SIG-M5 treated with dmso at 0.1 percent for 504 hours (cell line): ENCODE results near the gene DMKN.

Experiments
- DNase-seq: peaks from one replicate; lab custom pipeline; 2025; ENCODE audit not compliant: unreplicated experiment; lab: John Stamatoyannopoulos, UW

Gene DMKN

GRCh38 chr19:35528218-35529038 is 15.0 kb upstream of the DMKN start, which contains the start of gene SBSN:
Gene SBSN (minus strand): TSS chr19:35528311. CDS start chr19:35528281, 30 bp downstream.
- no peak for DNase-seq

GRCh38 chr19:35525873-35526272 is 12.4 kb upstream of the DMKN start:
- DNase-seq = no peak

- no peak for DNase-seq
Observed at GRCh38 chr19:35524181-35524837, 10.9 kb upstream of the DMKN start.

- DNase-seq = no peak
Observed at GRCh38 chr19:35522745-35523327, 9.4 kb upstream of the DMKN start.

GRCh38 chr19:35521124-35521743 is 7.8 kb upstream of the DMKN start:
- DNase-seq = no peak

DNA sequence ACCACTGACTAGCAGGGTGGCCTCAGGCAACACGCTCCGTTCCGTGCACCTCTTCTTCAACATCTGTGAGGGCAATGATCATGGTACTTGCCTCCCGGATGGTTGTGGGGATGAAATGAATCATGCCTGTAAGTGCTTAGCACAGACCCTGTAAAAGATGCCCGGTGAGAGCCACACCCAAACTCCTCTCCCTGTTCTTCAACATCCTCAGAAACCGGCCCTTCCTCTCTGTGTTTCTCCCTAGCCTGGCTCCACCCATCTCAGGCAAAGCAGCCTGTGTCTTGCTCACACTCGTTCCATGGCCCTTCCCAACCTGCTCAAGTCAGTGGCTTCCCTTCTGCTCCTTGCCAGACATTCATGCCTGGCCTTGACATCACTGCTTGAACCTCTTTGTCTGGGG is 5.8 kb upstream of the DMKN start:
- DNase-seq = peak; percentile 27

- DNase-seq = no peak
Observed at GRCh38 chr19:35518313-35518712, 4.9 kb upstream of the DMKN start.

DNA sequence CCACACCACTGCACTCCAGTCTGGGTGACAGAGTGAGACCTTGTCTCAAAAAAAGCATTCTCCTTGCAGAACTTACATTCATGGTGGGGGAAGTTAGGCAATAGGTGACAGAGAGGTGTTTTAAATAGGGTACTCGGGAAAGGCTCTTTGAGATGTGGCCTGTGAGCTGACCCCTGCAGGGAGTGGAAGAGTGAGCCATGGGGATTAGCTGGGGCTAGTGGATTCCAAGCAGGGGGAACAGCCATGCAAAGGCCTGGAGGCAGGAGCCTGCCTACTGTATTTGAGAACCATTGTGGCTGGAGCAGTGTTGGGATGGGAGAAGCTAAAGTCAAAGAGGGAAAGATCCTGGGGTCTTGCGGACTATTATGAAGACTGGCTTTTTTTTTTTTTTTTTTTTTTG is 3.9 kb upstream of the DMKN start:
- DNase-seq = no peak

DNA sequence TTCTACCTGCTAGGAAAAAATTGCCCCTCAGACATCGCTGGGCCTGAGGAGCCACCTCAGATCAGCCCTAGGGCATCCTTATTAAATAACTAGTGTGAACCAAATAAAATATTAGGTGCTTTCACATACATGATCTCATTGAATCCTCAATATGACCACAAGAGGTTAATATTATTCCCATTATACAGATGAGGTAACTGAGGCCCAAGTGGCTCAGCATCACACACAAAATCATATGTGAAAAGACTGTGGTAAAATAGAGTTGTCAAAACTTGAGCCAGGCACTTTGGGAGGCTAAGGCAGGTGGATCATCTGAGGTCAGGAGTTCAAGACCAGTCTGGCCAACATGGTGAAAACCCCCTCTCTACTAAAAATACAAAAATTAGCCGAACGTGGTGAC is 2.9 kb upstream of the DMKN start:
- DNase-seq = no peak

DNA sequence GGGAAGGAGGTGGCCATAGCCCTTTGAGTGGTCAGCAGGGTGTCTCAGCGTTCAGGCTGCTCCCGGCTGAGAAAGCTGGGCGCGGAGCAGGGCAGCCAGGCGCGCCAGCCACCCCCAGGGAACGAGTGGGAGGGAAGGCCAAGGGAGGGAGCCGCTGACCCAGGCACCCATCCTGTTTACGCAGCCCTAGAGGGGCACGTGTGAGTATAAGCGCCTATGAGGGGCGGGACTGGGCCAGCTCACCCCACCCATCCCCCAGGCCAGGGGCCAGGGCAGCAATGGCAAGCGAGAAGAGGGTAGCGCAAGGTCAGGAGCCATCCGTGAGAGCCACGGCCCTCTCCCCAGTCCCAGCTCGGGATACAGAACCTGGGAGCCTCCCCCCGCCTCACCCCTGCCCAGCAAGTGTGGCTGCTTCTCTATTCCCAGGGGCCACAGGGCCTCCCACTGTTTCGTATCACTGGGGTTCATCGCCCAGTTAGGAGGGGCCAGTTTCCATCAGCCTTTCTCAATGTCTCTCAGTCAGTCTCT is 897 bp upstream of the DMKN start:
- no peak for DNase-seq

- DNase-seq = no peak
Observed at GRCh38 chr19:35512831-35513627, 420 bp downstream of the DMKN start.

DNA sequence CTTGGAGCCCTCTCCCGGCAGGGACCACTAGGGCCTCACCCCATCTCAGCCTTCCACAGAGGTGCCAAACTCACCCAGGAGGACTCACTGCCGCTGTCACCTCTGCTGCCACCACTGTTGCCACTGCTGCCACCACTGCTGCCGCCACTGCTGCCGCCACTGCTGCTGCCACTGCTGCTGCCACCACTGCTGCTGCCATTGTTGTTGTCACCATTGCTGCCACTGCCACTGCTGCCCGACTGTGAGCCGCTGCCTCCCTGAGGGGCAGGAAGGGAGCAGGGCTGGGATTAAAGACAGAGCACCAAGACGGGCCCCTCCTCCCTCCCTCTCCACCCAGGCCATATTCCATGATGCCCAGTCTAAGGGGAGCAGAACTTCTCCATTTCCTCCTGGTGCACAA is 2.1 kb downstream of the DMKN start:
- no peak for DNase-seq

- DNase-seq = no peak
Observed at GRCh38 chr19:35510626-35510964, 2.9 kb downstream of the DMKN start.

DNA sequence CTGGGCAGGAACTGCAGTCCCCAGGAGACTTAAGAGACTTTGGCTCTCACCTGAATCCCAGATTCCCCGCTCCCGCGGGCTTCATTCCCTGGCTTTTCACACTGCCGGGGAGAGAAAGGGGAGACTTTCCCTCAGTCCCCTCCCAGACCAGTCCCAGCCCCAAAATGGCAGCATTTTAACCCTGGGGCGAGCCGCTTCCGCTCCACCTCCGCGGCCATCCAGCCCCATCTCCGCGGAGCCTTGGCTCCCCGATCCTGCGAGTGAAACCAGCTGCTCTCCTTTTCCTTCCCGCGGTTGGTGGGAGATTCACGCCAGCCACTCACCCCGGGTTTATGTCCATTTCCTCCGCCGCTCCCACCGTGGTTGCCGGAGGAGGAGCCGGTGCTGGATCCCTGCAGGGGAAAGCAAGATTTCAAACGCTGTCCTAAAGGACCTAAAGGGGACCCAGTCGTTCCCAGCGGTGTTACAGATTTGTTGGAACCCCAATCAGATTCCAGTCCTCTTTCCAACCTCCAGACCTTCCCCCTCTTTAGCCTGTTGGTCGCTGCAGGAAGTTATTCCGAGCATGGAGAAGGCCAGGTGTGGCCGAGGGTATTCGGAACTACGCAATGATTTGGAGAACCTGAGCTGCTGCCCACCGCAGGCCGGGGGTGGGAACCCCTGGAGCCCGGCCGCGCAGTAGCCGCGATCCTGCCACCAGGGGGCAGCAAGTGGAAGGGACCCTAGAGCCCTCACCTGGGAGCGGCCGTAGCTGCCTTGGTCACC is 3.4 kb downstream of the DMKN start:
- peak; percentile 30 for DNase-seq

DNA sequence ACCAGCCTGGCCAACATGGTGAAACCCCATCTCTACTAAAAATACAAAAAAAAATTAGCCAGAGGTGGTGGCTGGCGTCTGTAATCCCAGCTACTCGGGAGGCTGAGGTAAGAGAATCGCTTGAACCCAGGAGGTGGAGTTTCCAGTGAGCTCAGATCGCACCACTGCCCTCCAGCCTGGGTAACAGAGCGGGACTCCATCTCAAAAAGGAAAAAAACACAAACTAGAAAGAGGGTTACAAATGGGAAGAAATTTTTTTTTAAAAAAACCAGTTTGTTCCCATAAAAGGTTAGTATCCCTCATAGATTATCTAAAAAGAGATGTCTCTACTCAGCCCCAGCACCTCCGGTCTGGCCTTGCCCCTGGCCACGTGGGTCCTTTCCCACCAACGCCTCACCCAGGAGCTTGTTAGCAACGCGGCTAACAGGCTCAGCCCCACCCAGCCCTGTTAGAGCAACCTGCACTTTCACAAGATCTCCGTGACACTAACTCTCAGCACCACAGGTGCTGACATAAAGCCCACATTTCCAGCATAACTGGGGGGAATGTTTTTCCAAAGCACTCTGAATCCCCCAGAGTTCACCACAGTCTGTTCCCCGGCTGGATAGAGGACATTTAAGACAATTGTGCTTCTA is 4.3 kb downstream of the DMKN start:
- no peak for DNase-seq

DNA sequence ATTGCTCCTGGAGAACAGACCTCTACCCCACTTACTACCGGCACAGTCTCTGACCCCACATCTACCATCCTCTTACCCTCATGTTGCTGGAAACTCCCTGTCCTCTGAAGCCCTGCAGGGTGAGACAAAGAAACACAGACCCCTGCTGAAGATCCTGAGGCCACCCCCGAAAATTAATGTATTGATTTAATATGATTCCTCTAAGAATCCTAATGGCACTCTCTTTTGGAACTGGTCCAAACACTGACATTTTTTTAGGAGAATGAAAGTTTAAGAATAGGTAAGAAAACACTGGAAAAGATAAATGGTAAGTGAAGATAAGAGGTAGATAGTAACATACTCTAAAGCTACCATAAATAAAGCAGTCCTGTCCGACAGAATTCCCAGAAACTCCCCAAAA is 5.3 kb downstream of the DMKN start:
- DNase-seq = no peak

- DNase-seq = no peak
Observed at GRCh38 chr19:35507561-35507960, 5.9 kb downstream of the DMKN start.

DNA sequence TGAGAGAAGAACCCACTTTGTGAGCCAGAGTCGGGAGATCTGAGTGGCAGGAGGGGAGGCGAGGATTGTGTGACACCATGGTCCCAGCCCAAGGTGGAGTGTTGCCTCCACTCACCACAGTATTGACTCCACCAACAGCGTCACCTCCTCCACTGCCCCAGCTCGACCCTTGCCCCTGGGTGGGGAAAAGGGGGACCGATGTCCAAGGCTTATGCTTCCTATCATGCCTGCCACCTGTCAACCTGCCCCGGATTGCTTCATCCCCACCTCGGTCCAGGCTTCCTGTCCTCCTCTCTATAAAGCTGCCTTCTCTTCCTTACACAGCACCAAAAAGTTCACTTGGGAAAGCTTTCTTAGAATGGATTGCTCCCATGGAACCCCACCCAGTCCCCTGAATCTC is 7.4 kb downstream of the DMKN start:
- DNase-seq = no peak

- no peak for DNase-seq
Observed at GRCh38 chr19:35502751-35503150, 10.7 kb downstream of the DMKN start.

- DNase-seq = no peak
Observed at GRCh38 chr19:35501684-35502083, 11.8 kb downstream of the DMKN start.
